GM13977 (cell line): ENCODE measurements around the gene CCDC126.

Experiments
- DNase-seq: peaks from one replicate; pipeline ENCODE4 v3.0.0; 2012; ENCODE audit warnings: low spot score
- in situ Hi-C: fragments of 300-500 bp; cut with MboI; formaldehyde crosslinking; loops from one replicate; pipeline ENCODE4 v1.12.0; 2022; ENCODE audit warnings: low sequenced_read_pairs, low pct_unique_long_range_greater_than_20kb, mixed read lengths, inconsistent platforms; ENCODE audit not compliant: unreplicated experiment
- TF ChIP-seq, protein P1 (sequence below): IDR thresholded peaks from 2 replicates; pipeline ENCODE4 v1.5.1; 2012; ENCODE audit warnings: mild to moderate bottlenecking, control low read depth; ENCODE audit not compliant: insufficient read depth; ENCODE audit errors: extremely low read depth, missing control alignments

The CCDC126 gene

DNA sequence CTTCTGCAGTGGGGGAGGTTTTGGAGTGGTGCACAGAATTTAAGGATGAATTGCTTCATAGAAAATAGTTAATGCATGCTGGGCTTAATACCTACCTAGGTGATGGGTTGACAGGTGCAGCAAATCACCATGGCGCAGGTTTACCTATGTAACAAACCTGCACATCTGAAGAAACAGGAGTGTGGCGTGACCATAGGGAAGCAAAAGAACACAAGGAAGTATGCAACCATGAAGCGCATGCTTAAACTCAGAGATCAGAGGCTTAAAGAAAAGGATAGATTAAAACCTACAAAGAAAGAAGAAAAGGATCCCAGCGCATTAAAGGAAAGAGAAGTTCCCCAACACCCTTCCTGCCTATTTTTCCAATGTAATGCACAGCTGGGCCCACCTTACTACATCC, 22.0 kb downstream of the CCDC126 start:
- DNase-seq: no peak
- in situ Hi-C loops: no loop called here
- TF ChIP-seq, protein P1, sequence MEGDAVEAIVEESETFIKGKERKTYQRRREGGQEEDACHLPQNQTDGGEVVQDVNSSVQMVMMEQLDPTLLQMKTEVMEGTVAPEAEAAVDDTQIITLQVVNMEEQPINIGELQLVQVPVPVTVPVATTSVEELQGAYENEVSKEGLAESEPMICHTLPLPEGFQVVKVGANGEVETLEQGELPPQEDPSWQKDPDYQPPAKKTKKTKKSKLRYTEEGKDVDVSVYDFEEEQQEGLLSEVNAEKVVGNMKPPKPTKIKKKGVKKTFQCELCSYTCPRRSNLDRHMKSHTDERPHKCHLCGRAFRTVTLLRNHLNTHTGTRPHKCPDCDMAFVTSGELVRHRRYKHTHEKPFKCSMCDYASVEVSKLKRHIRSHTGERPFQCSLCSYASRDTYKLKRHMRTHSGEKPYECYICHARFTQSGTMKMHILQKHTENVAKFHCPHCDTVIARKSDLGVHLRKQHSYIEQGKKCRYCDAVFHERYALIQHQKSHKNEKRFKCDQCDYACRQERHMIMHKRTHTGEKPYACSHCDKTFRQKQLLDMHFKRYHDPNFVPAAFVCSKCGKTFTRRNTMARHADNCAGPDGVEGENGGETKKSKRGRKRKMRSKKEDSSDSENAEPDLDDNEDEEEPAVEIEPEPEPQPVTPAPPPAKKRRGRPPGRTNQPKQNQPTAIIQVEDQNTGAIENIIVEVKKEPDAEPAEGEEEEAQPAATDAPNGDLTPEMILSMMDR: no peak

DNA sequence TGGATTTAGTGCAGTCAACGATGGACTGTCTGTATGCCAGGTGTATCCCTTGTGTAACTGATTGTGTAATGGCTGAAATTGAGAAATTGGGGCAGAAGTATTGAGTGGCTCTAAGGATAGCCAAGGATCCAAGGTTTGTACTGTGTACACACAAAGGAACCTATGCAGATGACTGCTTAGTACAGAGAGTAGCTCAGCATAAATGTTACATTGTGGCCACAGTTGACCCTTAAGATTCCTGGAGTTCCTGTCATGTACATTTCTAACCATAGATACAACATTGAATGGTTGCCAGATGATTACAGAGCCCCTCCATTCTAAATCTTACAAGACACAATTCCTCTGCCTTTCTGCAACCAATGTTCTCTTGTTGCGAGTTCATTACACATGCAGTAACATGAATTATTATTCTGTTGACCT, 25.3 kb downstream of the CCDC126 start:
- in situ Hi-C loops: no loop called here
- TF ChIP-seq, protein P1: no peak
- no peak for DNase-seq

DNA sequence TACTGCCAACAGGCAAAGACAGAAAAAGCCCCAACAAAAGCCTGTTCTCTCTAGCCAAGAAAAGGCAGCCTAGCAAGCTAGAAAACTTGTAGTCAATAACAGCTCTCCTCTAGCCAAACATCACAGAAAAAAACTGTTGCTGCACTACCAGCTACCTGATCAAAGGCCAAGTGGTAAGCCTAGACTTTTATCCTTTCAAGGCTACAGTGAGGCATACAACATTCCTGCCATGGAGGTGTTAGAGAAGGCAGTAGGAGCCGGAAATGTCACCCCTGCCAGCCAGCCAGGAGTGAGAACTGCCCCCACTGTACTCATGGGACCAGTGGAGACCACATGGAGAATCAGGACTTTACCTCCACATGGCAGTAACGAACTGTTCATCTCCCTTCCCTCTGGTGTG, 31.2 kb downstream of the CCDC126 start:
- TF ChIP-seq, protein P1: no peak
- DNase-seq: no peak
- in situ Hi-C loops: no loop called here

DNA sequence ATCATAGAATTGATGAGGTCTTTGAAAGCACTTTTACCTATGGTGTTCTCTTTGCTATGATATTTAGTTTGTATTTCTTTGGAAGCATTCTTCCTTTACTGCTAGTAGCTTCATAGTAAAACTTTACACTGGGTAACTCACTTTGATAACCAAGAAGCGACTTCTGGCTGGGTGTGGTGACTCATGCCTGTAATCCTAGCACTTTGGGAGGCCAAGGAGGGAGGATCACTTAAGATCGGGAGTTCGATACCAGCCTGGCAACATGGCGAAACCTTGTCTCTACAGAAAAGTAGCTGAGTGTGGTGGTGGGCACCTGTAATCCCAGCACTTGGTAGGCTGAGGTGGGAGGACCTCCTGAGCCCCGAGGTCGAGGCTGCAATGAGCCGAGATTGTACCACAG, 36.2 kb downstream of the CCDC126 start:
- DNase-seq: no peak
- in situ Hi-C loops: no loop called here
- TF ChIP-seq, protein P1: no peak

DNA sequence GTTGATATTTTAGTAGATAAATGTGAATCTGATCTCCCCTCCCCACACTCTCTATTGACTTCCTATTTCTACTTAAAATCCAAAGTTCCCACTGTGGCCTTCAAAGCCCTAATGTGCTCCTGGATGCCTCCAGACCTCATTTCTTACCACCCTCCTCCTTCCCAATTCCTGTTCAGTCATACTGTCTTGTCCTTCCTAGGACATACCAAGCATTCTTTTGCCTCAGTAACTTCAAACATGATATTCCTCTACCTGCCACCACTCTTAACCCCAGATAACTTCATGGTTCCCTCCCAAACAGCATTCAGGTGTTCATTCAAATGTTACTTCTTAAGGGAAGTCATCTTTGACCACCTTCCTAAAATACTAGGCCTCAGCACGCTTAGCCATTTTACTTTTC, 48.6 kb downstream of the CCDC126 start:
- no peak for DNase-seq
- TF ChIP-seq, protein P1: no peak
- in situ Hi-C loops: no loop called here

DNA sequence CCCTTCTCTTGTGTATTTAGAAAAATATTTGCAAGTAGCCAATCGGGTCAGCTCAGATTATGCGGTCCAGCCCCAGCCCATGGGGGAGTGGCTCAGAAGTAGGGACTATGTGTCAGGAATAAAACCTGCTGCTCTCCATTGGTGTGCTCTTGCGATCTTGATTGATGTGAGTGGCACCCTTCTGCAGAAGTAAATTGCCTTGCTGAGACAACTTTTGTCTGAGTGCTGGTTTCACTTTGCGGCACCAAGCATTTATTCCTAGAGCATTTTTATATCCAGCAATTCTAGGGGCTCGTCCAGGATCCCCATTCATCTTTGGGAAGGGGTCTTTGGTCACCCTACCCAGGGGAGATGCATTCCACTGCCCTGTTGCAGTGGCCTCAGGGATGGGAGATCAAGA, 56.8 kb downstream of the CCDC126 start:
- in situ Hi-C loops: no loop called here
- TF ChIP-seq, protein P1: no peak
- DNase-seq: no peak

DNA sequence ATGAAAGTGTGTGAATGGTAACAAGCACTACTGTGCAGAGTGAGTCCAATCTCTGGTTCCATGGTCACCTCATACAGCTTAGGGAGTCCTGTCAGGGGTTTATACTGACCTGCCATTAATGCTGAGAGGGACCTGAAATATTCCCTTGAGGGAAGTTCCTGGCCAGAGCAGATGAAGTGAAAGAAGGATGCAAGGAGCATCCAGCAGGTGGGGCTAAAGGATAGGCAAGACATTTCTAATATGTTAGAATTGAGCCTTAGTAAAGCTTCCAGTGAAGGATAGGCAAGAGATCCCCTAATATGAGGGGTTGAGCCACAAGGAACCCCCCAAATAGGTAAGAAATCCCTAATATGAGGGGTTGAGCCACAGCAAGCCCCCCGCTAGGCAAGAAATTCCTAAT, 57.3 kb downstream of the CCDC126 start:
- in situ Hi-C loops: no loop called here
- no peak for DNase-seq
- TF ChIP-seq, protein P1: peak; percentile 6
